Transverse colon (tissue), 3 donors: ENCODE measurements around the gene SOX8.

Source experiments
- POLR2A ChIP-seq: fragments of 450-650 bp; IDR thresholded peaks from one replicate; pipeline ENCODE4 v1.6.1; 2016; ENCODE audit warnings: antibody characterized with exemption, mild to moderate bottlenecking, moderate library complexity
- TF ChIP-seq, protein P1 (sequence below), 5 experiments: fragments of 200-600 bp in 3 of 5; fragments of 450-650 bp in 2 of 5; sonication (generic) in 3 of 5; IDR thresholded peaks; 1 replicate in 2 of 5; 2 replicates in 3 of 5; pipeline ENCODE4 v1.5.1; 2016 to 2017; ENCODE audit warnings: antibody characterized with exemption in 5 of 5, inconsistent platforms in 3 of 5, mild to moderate bottlenecking in 2 of 5, moderate library complexity in 1 of 5

DNA sequence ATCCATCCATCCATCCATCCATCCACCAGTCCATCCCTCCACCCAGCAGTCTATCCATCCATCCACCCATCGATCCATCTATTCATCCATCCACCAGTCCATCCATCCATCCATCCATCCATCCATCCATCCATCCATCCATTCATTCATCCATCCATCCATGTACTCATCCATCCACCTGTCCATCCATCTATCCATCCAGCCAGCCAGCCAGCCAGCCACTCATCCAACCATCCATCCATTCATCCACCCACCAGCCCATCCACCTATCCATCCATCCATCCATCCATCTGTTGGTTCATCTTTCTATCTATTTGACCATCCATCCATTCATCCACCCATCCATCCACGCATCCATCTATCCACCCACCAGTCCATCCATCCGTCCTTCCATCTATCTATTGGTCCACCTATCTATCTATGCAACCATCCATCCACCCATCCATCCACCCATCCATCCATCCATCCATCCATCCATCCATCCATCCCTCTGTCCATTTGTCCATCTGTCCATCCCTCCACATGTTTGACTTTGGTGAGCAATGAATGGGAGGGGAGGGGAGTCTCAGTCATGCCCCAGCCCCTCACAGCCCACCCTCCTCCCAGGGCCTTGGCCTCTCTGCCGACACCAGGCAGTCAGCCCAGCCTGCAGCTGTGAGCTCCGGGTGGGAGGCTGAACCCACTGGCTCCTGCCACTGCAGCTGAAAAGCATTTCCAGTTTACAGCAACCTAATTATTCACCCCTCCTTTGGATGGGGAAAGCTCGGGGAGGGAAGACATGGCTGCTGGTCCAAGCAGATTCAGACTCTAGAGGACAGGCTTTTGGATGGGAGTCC, 52.9 kb downstream of the SOX8 start:
- TF ChIP-seq, protein P1, sequence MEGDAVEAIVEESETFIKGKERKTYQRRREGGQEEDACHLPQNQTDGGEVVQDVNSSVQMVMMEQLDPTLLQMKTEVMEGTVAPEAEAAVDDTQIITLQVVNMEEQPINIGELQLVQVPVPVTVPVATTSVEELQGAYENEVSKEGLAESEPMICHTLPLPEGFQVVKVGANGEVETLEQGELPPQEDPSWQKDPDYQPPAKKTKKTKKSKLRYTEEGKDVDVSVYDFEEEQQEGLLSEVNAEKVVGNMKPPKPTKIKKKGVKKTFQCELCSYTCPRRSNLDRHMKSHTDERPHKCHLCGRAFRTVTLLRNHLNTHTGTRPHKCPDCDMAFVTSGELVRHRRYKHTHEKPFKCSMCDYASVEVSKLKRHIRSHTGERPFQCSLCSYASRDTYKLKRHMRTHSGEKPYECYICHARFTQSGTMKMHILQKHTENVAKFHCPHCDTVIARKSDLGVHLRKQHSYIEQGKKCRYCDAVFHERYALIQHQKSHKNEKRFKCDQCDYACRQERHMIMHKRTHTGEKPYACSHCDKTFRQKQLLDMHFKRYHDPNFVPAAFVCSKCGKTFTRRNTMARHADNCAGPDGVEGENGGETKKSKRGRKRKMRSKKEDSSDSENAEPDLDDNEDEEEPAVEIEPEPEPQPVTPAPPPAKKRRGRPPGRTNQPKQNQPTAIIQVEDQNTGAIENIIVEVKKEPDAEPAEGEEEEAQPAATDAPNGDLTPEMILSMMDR (IDR thresholded peaks at IDR 0.05): no peak
- no peak for TF ChIP-seq POLR2A
